ENCODE results near the gene NLGN3.

NLGN3 gene

GRCh38 chrX:71181558-71181909 lies 36.9 kb downstream of the NLGN3 start:
- H3K36me3 Mint-ChIP-seq (ENCODE audit: low read depth), result no peaks in the 10 kb centered on the region
- H3K27me3 Mint-ChIP-seq (ENCODE audit: low read depth), result no peaks in the 10 kb centered on the region
- peaks cover 54% of the 10 kb centered on the region for H3K4me1 Mint-ChIP-seq
- no peak for TF ChIP-seq CTCF (IDR thresholded peaks at IDR 0.05; ENCODE audit: unreplicated experiment in 3 of 3)
- H3K27ac Mint-ChIP-seq, result peak overlapping the region; percentile 100
- H3K9me3 Mint-ChIP-seq, result peaks cover under 1% of the 10 kb centered on the region
- peak overlapping the region; percentile 80 to 96 (median 91) for H3K4me3 Mint-ChIP-seq

DNA sequence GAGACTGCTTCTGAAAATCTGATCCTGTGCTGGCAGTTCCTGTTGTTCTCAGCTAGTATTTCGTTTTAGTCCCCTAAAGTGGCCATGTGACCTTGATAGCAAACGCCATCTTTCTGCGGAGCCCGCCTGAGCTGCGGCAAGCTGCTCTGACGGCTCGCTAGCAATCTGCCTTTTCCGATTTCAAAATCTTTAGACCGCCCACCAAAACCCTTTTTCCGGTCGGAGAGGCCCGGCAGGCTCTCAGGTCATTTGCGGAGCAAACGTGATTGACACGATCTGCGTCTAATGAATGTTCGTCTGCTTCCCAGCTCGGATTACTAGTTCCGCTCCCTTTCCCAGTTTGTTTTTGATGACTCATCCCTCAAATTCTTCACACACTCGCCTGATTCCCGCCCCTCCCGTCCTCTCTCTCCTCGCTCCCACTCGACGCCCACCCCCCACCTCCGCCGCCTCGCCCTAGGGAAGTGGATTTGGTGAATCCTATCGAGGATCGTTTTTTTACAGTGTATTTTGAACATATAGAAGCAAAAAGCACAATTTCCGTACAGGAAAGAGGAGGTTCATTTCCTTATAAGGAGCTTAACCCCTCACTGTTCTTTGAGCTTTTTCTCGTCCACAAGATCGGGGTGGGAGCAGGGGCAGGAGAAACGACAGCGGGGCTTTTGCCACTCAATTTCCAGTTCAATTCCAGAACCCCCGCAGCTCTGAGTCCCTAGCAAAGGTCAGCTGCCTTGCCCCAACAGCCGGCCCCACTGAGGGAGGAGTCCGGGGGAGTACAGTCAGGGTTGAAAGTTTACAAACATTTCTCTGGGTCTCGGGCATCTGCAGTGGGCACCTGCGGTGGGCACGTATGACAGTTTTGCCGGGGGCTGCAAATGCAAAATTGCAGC lies 37.5 kb downstream of the NLGN3 start:
- no peak for TF ChIP-seq CTCF (IDR thresholded peaks at IDR 0.05; ENCODE audit: unreplicated experiment in 3 of 3)
- H3K27me3 Mint-ChIP-seq (ENCODE audit: low read depth), result no peaks in the 10 kb centered on the region

DNA sequence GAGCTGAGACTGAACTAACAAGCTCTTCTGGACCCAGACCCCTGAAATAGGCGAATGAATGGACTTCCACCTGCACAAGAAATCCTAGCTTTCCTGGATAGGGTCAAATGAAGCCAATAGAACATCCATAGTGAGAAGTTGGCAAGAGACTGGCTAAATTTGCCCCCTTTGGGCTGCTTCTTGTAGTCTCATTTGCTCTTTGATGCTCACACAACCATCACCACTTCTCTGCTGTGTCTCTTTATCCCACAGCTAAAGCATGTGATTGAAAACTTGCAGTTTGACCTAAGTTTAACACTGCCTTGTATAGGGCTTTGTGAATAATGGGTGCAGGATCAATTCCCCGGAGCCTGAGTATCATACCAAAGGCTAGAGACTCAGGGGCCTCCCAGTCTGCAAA lies 38.2 kb downstream of the NLGN3 start:
- Mint-ChIP-seq H3K4me3 (peak overlapping the region; percentile 80 to 96 (median 91)), H3K27me3 (ENCODE audit: low read depth) (no peaks in the 10 kb centered on the region), H3K4me1 (peaks cover 42% of the 10 kb centered on the region), H3K27ac (peak overlapping the region; percentile 100), H3K36me3 (ENCODE audit: low read depth) (no peaks in the 10 kb centered on the region), H3K9me3 (peaks cover 4% of the 10 kb centered on the region)
- TF ChIP-seq CTCF (IDR thresholded peaks at IDR 0.05; ENCODE audit: unreplicated experiment in 3 of 3), result no peak

More for the DNA sequence above, 37.5 kb downstream of the NLGN3 start:
- Mint-ChIP-seq H3K27ac (peak overlapping the region; percentile 100), H3K36me3 (ENCODE audit: low read depth) (no peaks in the 10 kb centered on the region), H3K9me3 (peaks cover 4% of the 10 kb centered on the region), H3K4me3 (peak overlapping the region; percentile 80 to 96 (median 91)), H3K4me1 (peaks cover 49% of the 10 kb centered on the region)

DNA sequence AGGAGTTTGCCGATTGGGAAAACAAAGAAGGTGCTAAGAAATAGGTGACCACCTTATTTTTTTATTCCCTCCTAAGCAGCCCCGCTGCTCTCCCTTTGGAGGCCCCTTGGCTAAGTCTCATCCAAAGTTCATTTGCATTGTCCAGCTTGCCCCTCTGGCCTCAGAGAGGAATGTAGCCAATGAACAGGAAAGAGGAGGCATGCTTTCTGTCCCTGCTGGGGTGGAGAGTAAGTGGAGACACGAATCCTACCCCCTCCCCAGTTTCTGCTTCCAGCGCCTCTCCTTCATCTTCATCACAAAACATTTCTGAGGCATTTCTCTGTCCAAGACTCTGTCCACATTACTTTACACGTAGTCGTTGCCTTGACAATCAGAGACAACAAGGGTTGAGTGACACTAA lies 38.7 kb downstream of the NLGN3 start:
- Mint-ChIP-seq H3K4me3 (peak overlapping the region; percentile 80 to 96 (median 91)), H3K27ac (peak overlapping the region; percentile 100), H3K9me3 (peaks cover 4% of the 10 kb centered on the region), H3K27me3 (ENCODE audit: low read depth) (no peaks in the 10 kb centered on the region), H3K4me1 (peaks cover 38% of the 10 kb centered on the region), H3K36me3 (ENCODE audit: low read depth) (no peaks in the 10 kb centered on the region)
- TF ChIP-seq CTCF (IDR thresholded peaks at IDR 0.05; ENCODE audit: unreplicated experiment in 3 of 3), result no peak

DNA sequence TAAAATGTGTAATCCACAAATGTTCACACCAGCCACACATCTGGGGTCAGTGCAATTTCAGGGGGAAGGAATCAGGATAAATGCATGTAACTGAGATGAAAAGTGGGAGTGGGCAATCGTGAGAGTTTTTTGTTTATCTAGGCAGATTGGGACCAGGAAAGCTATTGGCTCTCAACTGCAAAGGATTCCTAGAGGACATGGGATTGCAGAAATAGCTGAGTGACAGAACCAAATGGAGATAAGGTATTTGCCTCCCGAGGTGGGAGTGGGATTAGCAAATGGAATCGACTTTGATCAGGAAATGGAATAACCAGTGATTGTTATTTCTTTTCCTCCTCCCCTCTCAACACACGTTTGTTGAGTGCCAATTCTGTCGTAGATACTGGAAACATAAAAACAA lies 39.5 kb downstream of the NLGN3 start:
- Mint-ChIP-seq H3K27ac (peak overlapping the region; percentile 100), H3K4me3 (no peak overlapping the region), H3K27me3 (ENCODE audit: low read depth) (no peaks in the 10 kb centered on the region), H3K36me3 (ENCODE audit: low read depth) (no peaks in the 10 kb centered on the region), H3K9me3 (peaks cover 4% of the 10 kb centered on the region), H3K4me1 (peaks cover 34% of the 10 kb centered on the region)
- no peak for TF ChIP-seq CTCF (IDR thresholded peaks at IDR 0.05; ENCODE audit: unreplicated experiment in 3 of 3)
